Thyroid gland (tissue), 4 donors: ENCODE measurements around the gene COL28A1.

Experiments used
- POLR2A ChIP-seq, 2 donors: fragments of 450-650 bp; IDR thresholded peaks; one replicate each; pipeline ENCODE4 v1.6.1; 2017; ENCODE audit warnings: antibody characterized with exemption in 2 of 2, mild to moderate bottlenecking in 2 of 2, moderate library complexity in 1 of 2
- TF ChIP-seq, protein P1 (sequence below), 6 experiments: fragments of 200-600 bp in 3 of 6; fragments of 450-650 bp in 3 of 6; sonication (generic) in 3 of 6; IDR thresholded peaks; one replicate each; pipeline ENCODE4 v1.5.1; 2016 to 2019; ENCODE audit warnings: antibody characterized with exemption in 6 of 6, mild to moderate bottlenecking in 2 of 6, inconsistent platforms in 1 of 6, moderate library complexity in 1 of 6

DNA sequence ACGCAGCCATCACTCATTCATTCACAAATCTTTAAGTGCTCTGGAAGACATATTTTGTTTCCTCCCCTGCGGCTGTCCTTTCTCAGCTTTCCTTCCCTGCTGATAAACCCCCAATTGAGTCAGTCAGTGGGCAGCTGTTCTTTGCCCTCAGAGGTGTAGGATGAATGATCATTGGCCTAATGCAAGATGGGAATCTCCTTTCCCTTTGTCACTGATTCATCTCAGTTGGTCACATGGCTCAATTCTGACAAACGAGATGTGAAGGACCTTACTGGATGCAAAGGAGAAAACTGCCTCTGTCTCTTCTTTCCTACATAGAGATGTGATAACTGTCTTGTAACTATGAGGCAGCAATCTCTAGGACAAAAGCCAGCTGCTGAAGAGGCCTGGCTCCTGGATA, 44.6 kb downstream of the COL28A1 start:
- TF ChIP-seq, protein P1, sequence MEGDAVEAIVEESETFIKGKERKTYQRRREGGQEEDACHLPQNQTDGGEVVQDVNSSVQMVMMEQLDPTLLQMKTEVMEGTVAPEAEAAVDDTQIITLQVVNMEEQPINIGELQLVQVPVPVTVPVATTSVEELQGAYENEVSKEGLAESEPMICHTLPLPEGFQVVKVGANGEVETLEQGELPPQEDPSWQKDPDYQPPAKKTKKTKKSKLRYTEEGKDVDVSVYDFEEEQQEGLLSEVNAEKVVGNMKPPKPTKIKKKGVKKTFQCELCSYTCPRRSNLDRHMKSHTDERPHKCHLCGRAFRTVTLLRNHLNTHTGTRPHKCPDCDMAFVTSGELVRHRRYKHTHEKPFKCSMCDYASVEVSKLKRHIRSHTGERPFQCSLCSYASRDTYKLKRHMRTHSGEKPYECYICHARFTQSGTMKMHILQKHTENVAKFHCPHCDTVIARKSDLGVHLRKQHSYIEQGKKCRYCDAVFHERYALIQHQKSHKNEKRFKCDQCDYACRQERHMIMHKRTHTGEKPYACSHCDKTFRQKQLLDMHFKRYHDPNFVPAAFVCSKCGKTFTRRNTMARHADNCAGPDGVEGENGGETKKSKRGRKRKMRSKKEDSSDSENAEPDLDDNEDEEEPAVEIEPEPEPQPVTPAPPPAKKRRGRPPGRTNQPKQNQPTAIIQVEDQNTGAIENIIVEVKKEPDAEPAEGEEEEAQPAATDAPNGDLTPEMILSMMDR (IDR thresholded peaks at IDR 0.05), result no peak
- no peak for TF ChIP-seq POLR2A (IDR thresholded peaks at IDR 0.05)
